A673 (cell line): ENCODE data around the gene SEC22C. TPM values are rescaled to one million over a fixed set of nuclear protein-coding genes. Genes with fewer than 3 reads are reported as not detected.

Experiments used
- BruUV-seq: library from RNA; stranded (reverse); fragments of 400-500 nt; replicated peaks from 2 replicates; lab custom pipeline; 2021; lab: Mats Ljungman, UMichigan
- CTCF ChIA-PET: fragments of 300-600 bp; sonication (Branson Sonifier 250); formaldehyde crosslinking; loops from one replicate; lab custom pipeline; 2022; ENCODE audit warnings: antibody characterized with exemption; lab: Charles Lee
- POLR2A ChIA-PET: fragments of 300-600 bp; sonication (Branson Sonifier 250); formaldehyde crosslinking; loops from one replicate; lab custom pipeline; 2022; ENCODE audit warnings: antibody characterized with exemption; ENCODE audit not compliant: low non-redundant PET; lab: Charles Lee
- DNase-seq: peaks from one replicate; pipeline ENCODE4 v3.0.0-alpha.2; 2015; ENCODE audit warnings: low spot score
- H3K27ac ChIP-seq: fragments of 200-600 bp; sonication (generic); 2 replicates; pipeline ENCODE4 v1.5.1; 2016; ENCODE audit warnings: mixed run types, low read depth, mild to moderate bottlenecking, mixed read lengths, antibody characterized with exemption, low read length; ENCODE audit not compliant: poor library complexity, severe bottlenecking
- H3K27me3 ChIP-seq: fragments of 200-600 bp; sonication (generic); replicated peaks from 2 replicates; pipeline ENCODE4 v1.6.1; 2017; ENCODE audit warnings: mixed run types, low read depth, mild to moderate bottlenecking, mixed read lengths, antibody characterized with exemption, low read length; ENCODE audit not compliant: insufficient read depth, poor library complexity
- H3K36me3 ChIP-seq: fragments of 200-600 bp; sonication (generic); 2 replicates; pipeline ENCODE4 v1.6.1; 2016; ENCODE audit warnings: mixed run types, mild to moderate bottlenecking, mixed read lengths, antibody characterized with exemption, low read length; ENCODE audit not compliant: insufficient read depth, poor library complexity, severe bottlenecking
- H3K4me1 ChIP-seq: fragments of 200-600 bp; sonication (generic); 2 replicates; pipeline ENCODE4 v1.6.1; 2017; ENCODE audit warnings: mixed run types, mild to moderate bottlenecking, mixed read lengths, antibody characterized with exemption, low read length; ENCODE audit not compliant: insufficient read depth, poor library complexity, severe bottlenecking
- H3K4me3 ChIP-seq: fragments of 200-600 bp; sonication (generic); 2 replicates; pipeline ENCODE4 v1.5.1; 2016; ENCODE audit warnings: low read depth, mixed run types, mild to moderate bottlenecking, mixed read lengths, low read length; ENCODE audit not compliant: poor library complexity, severe bottlenecking
- H3K9me3 ChIP-seq: fragments of 200-600 bp; sonication (generic); 2 replicates; pipeline ENCODE4 v1.6.1; 2016; ENCODE audit warnings: mixed run types, low read depth, mild to moderate bottlenecking, mixed read lengths, antibody characterized with exemption, low read length; ENCODE audit not compliant: poor library complexity, severe bottlenecking
- EZH2 ChIP-seq: fragments of 200-600 bp; sonication (generic); IDR thresholded peaks from 2 replicates; pipeline ENCODE4 v1.6.1; 2017; ENCODE audit warnings: borderline replicate concordance, low read depth, mild to moderate bottlenecking, mixed read lengths, antibody characterized with exemption, low read length; ENCODE audit not compliant: poor library complexity, severe bottlenecking
- intact Hi-C: fragments of 100-400 bp; cut with micrococcal nuclease; formaldehyde crosslinking; loops from one replicate; pipeline ENCODE4 v1.10.0; 2022; ENCODE audit not compliant: unreplicated experiment
- total RNA-seq: library from RNA; stranded (reverse); gene quantifications from 2 replicates; pipeline ENCODE4 v1.2.3, GENCODE V29; 2021
- TF ChIP-seq, protein P1 (sequence below): fragments of 300-800, 200-600 bp; sonication (generic); conservative IDR thresholded peaks from 2 replicates; pipeline ENCODE4 v1.5.1; 2017; ENCODE audit warnings: low read depth, mild to moderate bottlenecking, antibody characterized with exemption, low read length, moderate library complexity, mixed read lengths

The SEC22C gene
- total RNA-seq, 1 experiment from 2014 or later = 28.9 TPM

DNA sequence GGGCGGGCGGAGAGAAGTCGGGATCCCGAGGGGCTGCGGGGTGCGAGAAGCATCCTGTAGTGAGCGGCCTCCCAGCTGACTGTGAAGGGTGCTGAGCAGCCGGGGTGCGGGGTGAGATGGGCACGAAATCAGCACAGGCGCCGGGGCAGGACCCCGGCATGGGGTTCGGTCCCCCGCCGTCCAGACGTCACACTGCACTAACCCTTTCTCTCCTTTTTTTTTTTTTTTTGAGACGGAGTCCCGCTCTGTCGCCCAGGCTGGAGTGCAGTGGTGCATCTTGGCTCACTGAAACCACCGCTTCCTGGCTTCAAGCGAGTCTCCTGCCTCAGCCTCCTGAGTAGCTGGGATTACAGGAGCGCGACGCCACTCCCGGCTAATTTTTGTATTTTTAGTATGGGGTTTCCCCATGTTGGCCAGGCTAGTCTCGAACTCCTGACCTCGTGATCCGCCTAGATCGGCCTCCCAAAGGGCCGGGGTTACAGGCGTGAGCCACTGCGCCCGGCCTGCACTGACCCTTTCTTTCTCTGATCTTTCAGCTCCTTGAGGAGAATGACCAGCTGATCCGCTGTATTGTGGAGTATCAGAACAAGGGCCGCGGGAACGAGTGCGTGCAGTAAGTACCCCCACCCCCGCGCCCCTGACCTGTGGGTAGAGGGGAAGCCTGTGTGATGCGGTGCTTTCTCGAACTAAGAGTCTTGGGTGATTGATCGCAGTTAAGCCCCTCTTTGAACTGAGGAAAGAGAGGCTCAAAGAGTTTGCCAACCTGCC lies 9.4 kb upstream of the SEC22C start:
- DNase-seq = no peak
- H3K9me3 ChIP-seq = no peaks in the 10 kb centered on the region
- intact Hi-C loops = no loop called here
- POLR2A ChIA-PET = no interaction called here
- H3K27ac ChIP-seq = no peak overlapping the region
- peaks cover 4% of the 10 kb centered on the region for H3K36me3 ChIP-seq
- H3K4me1 ChIP-seq = no peaks in the 10 kb centered on the region
- TF ChIP-seq, protein P1, sequence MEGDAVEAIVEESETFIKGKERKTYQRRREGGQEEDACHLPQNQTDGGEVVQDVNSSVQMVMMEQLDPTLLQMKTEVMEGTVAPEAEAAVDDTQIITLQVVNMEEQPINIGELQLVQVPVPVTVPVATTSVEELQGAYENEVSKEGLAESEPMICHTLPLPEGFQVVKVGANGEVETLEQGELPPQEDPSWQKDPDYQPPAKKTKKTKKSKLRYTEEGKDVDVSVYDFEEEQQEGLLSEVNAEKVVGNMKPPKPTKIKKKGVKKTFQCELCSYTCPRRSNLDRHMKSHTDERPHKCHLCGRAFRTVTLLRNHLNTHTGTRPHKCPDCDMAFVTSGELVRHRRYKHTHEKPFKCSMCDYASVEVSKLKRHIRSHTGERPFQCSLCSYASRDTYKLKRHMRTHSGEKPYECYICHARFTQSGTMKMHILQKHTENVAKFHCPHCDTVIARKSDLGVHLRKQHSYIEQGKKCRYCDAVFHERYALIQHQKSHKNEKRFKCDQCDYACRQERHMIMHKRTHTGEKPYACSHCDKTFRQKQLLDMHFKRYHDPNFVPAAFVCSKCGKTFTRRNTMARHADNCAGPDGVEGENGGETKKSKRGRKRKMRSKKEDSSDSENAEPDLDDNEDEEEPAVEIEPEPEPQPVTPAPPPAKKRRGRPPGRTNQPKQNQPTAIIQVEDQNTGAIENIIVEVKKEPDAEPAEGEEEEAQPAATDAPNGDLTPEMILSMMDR = no peak
- TF ChIP-seq EZH2 = no peak
- CTCF ChIA-PET = no interaction called here
- no peaks in the 10 kb centered on the region for H3K27me3 ChIP-seq
- peak overlapping the region; percentile 52 for H3K4me3 ChIP-seq
- BruUV-seq = TSS peak; percentile 46

DNA sequence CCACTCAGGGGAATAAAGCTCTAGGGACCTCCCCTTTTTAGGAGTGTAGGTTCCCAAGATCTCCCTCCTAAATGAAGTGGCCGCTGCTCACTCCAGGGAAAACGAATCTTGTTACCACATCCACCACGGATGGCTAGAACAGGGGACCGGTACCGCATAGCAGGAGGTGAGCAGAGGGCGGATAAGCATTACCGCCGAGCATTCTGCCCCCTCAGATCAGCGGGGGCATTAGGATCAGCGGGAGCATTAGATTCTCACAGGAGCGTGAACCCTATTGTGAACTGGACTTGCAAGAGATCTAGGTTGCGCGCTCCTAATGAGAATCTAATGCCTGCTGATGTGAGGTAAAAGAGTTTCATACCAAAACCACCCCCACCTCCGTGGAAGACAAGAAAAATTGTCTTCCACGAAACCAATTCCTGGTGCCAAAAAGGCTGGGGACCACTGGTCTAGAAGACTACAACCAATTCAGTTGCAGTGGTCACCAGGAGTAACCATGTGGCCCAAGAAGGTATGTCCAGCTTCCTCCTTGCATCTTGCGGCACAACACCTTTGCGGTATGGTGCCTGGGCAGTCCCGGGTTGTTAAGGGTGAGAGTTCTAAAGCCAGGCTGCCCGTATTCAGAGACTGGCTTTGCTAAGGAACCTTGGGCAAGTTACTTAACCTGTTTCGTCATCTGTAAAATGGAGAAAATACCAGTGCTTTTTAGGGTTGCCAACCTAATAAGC lies 7.8 kb upstream of the SEC22C start:
- no peak for DNase-seq
- no peaks in the 10 kb centered on the region for H3K9me3 ChIP-seq
- H3K4me1 ChIP-seq = no peaks in the 10 kb centered on the region
- TF ChIP-seq, protein P1 = no peak
- no peak for TF ChIP-seq EZH2
- ChIA-PET CTCF (no interaction called here), POLR2A (no interaction called here)
- no peaks in the 10 kb centered on the region for H3K27me3 ChIP-seq
- H3K36me3 ChIP-seq = peaks cover 4% of the 10 kb centered on the region
- no peak overlapping the region for H3K27ac ChIP-seq
- peak overlapping the region; percentile 52 for H3K4me3 ChIP-seq
- no TSS peak for BruUV-seq
- intact Hi-C loops = no loop called here

DNA sequence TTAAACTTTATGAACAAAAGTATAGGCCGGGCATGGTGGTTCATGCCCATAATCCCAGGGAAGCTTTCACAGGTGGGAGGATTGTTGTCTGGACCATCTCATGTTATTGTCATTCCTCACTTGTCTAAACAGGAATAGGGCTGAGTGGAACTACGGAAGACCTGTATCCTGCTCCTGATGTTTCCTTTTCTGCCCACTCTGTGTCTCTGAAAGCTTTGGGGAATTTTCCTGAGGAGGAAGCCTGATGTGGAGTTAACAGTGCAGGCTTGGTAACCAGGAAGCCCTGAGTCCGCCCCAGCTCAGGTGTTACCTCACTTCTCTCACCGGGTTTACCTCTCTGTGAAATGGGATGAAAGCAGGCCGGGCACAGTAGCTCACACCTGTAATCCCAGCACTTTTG lies 6.9 kb upstream of the SEC22C start:
- Histone ChIP-seq H3K27ac (no peak overlapping the region), H3K9me3 (no peaks in the 10 kb centered on the region), H3K4me3 (no peak overlapping the region), H3K36me3 (no peaks in the 10 kb centered on the region), H3K27me3 (no peaks in the 10 kb centered on the region), H3K4me1 (no peaks in the 10 kb centered on the region)
- TF ChIP-seq EZH2 = no peak
- TF ChIP-seq, protein P1 = no peak
- ChIA-PET CTCF (no interaction called here), POLR2A (no interaction called here)
- no TSS peak for BruUV-seq
- intact Hi-C loops = no loop called here
- no peak for DNase-seq
